Endometrium (tissue), 2 donors: ENCODE results near the gene EWSR1.
"Not testable (repeated sequence)": the region's sequence is repeated elsewhere in the genome, so short reads cannot be mapped to it uniquely, and the experiment has no call there.

ENCODE experiments used
- FAIRE-seq: peaks from 2 replicates; lab custom pipeline; 2012; peaks lifted over from hg19 to GRCh38; lab: Jason Lieb, UNC
- donor health status: control.
- donor health status: control.

EWSR1 gene

GRCh38 chr22:29339381-29340235, 71.5 kb downstream of the EWSR1 start:
- FAIRE-seq = no peak

DNA sequence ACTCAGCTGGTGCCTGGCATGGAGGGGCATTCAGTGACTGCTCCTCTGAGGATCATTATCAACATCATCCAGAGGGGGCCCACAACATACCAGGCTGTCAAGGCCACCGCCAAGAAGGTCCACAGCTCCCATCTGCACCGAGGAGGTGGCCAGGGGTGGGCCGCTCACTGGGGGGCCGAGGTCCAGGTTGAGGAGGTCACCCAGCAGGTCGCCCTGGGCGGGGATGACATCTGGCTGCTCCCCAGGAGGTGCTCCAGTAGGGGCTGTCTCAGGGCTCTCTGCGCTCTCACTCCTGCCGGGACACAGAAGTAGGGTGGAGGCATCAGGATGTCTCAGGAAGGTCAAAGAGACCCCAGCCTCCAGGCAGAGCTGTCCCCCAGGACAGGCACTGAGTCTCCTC, 72.5 kb downstream of the EWSR1 start:
- FAIRE-seq = no peak

DNA sequence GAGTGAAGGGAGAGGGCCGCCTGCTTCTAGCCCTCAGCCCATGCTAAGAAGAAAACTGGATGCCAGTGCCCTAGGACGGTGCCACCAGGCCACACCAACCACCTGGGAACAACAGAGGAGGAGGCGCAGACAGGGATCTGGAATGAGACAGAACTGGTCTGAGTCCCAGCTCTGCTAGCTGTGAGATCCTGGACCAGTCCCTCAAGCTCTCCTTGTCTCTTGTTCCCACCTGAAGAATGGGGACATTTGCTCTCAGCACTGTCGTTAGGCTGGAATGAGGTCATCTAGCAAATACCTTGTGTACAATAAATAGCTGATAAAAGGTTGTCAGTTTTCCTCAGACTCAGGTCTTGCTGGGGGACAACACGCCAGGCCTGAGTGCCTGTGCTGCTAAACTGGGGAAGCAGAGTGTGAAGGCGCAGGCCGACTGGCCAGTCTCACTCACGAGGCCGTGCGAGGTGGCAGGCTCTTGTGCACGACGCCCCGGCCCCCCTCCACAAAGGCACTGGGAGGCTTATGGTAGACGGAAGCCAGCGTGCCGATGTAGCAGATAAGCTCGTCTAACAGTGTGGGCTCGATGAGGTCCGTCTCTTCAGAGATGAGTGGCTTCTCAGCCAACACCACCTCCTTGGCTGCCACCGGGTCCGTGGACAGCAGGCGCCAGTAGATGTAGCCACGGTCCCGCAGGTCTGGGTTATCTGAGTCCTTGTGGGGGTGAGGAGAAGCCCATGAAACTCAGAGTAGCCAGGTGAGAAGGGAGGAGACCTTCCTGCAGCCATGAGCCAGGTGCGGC, 73.2 kb downstream of the EWSR1 start:
- no peak for FAIRE-seq

- FAIRE-seq = no peak
Measured at GRCh38 chr22:29341849-29342127, 73.7 kb downstream of the EWSR1 start.

DNA sequence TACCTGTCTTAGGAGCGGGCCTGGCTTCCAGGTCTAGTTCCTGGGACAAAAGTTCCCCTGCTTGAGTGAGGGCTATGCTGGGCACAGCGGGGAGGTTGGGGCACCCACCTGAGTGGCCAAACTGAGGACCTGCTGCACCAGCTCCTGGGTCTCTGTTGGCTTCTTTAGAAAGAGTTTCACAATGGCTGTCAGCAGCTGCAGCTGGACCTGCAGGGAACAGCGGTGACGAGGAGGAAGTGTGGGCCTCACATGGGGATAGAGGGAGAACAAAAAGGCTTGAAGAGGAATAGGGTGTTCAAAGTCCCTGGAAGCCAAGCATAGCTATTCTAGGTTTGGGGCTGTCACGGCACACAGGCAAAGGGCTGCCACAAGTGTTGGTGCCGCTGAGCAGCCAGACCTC, 74.1 kb downstream of the EWSR1 start:
- no peak for FAIRE-seq

GRCh38 chr22:29342577-29343312, 74.7 kb downstream of the EWSR1 start:
- FAIRE-seq = no peak

DNA sequence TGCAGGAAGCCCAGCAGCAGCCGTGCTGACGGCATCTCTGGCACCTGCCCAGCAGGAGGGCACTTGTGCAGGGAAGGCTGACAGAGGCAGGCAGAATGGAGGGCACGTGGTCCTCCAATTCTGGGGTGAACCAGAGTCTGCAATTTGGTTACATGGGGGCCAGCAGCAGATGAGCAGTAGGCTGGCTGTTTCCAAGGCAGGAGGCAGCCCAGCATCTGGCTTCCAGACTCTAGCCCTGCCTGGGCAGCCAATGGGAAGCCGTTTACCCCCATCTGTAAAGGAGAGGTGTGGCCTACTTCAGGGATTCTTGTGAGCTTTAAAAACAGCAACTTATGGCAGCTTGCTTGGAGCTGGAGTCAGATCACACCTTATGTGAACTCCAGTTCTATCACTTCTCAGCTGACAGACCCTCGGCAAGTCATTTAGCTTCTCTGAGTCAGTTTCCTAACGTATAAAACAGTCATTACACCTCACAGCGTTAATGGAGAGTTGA, 75.3 kb downstream of the EWSR1 start:
- FAIRE-seq = no peak

DNA sequence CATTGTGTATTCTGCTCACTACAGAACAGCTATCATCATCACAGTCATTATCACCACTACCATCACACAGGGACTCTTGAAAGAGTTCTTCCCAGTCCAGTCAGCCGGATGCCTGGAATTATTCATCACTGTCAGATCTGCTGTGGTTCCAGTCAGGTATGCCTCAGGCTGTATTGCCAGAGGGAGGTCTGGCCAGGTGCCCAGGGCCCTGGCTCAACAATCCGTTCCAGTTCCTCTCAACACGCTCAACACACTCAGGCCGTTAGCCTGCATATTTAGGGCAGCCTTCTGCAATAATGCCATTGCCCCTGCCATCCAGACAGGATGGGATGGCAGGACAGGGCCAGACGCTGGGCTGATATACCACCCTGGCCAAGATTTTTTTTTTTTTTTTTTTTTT, 76.1 kb downstream of the EWSR1 start:
- no peak for FAIRE-seq

- FAIRE-seq = not testable (repeated sequence)
Measured at GRCh38 chr22:29344889-29345288, 76.8 kb downstream of the EWSR1 start.

DNA sequence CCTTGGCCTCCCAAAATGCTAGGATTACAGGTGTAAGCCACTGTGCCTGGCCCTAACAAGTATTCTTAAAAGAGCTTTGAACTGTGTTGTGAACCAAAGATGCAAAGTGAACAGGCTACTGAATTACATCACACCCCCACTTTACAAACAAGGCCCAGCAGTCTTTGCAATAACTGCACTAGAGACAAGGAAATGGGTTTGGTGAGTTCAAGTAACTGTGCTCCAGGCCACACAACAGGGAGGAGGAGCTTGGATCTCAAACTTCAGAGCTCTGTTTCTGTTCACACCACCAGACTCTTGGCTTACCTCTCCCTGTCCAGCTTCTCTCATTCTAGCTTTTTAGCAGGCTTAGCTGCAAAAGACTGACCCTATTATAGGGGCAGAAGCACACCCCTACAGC, 77.9 kb downstream of the EWSR1 start:
- FAIRE-seq = no peak

GRCh38 chr22:29346659-29347058, 78.6 kb downstream of the EWSR1 start:
- no peak for FAIRE-seq

DNA sequence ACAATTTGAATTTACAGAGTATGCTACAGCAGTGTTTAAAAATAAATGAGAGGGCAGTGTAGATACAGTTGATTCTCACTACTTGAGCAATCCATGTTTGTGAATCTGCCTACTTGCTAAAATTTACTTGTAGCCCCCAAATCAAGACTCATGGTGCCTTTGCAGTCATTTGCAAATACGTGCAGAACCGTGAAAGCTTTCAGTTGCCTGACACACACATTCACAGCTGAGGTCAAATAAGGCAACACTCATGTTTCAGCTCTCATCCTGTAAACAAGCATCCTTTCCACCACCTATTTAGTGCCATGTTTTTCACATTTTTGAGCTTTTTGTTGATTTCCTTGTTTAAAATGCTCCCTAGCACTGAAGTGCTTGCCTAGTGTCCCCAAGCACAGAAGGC, 80.0 kb downstream of the EWSR1 start:
- FAIRE-seq = no peak

DNA sequence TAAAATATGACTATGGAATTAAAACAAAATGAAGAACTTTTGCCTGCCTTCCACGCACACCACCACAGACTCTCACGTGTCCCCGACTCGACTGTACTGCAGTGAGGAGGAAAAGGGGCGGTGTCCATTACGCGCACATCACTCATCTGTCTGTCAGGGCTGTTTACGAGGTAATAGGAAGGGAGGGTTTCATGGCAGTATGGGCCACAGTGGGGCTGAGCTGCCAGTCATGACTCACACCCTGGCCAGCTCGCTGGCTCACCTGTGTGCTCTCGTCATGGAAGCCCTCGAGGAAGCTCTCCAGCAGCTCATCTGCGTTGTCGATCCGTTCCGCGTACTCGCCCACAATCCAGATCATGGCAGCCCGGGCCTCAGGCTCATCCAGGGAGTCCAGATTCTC, 80.9 kb downstream of the EWSR1 start:
- no peak for FAIRE-seq
